Fibroblast of the aortic adventitia (primary cell): ENCODE measurements around the gene RPRML. TPM values are rescaled to one million over a fixed set of nuclear protein-coding genes. Genes with fewer than 3 reads are reported as not detected.
"Not testable (repeated sequence)": the region's sequence is repeated elsewhere in the genome, so short reads cannot be mapped to it uniquely, and the experiment has no call there.

Experiments used
- DNase-seq: peaks from one replicate; pipeline ENCODE4 v3.0.0-alpha.2; 2010; ENCODE audit warnings: low read depth
- H3K4me3 ChIP-seq: 2 replicates; pipeline ENCODE4 v1.5.1; 2011; ENCODE audit warnings: low read depth, mild to moderate bottlenecking, control low read depth, low read length, moderate library complexity
- CTCF ChIP-seq: IDR thresholded peaks from 2 replicates; pipeline ENCODE4 v1.5.1; 2011; ENCODE audit warnings: mild to moderate bottlenecking, low read length, control low read depth, inconsistent platforms; ENCODE audit not compliant: insufficient read depth
- total RNA-seq: library from RNA; depleted of rRNA; stranded (reverse); fragments of >200 nt; gene quantifications from 2 replicates; pipeline ENCODE4 v1.2.3, GENCODE V29; 2012; ENCODE audit warnings: low replicate concordance

Gene RPRML
- not detected in 2 replicates for total RNA-seq

- TF ChIP-seq CTCF = no peak
- H3K4me3 ChIP-seq = peak within 1 kb of the TSS; percentile 56
- no peak for DNase-seq
Observed at GRCh38 chr17:46979147-46979863, at the start of gene RPRML. RPRML (minus strand) TSS chr17:46979253; CDS start chr17:46979007, 246 bp downstream.

GRCh38 chr17:47016966-47017365 is 37.9 kb upstream of the RPRML start:
- not testable (repeated sequence) for H3K4me3 ChIP-seq, DNase-seq

- no peak for DNase-seq
- no peak for TF ChIP-seq CTCF
- no peak overlapping the region for H3K4me3 ChIP-seq
Observed at GRCh38 chr17:47013341-47013740, 34.3 kb upstream of the RPRML start.

- TF ChIP-seq CTCF = no peak
- no peak for DNase-seq
Observed at GRCh38 chr17:47012457-47012856, 33.4 kb upstream of the RPRML start.

GRCh38 chr17:47009759-47010594 is 30.9 kb upstream of the RPRML start:
- no peak overlapping the region for H3K4me3 ChIP-seq
- no peak for DNase-seq

More at GRCh38 chr17:47012457-47012856, 33.4 kb upstream of the RPRML start:
- no peak overlapping the region for H3K4me3 ChIP-seq

GRCh38 chr17:47004906-47005305 is 25.9 kb upstream of the RPRML start:
- no peak overlapping the region for H3K4me3 ChIP-seq
- TF ChIP-seq CTCF = no peak
- DNase-seq = no peak

More at GRCh38 chr17:47009759-47010594, 30.9 kb upstream of the RPRML start:
- no peak for TF ChIP-seq CTCF

GRCh38 chr17:47003864-47004263 is 24.8 kb upstream of the RPRML start:
- not testable (repeated sequence) for DNase-seq, H3K4me3 ChIP-seq
